Subcutaneous abdominal adipose tissue (tissue), 5 donors: ENCODE data around the gene C1orf21.

ENCODE experiments used
- H3K27ac ChIP-seq: one replicate; pipeline ENCODE4 v1.7.0; 2013; ENCODE audit warnings: low read depth, mild to moderate bottlenecking, inconsistent platforms, low read length, moderate library complexity
- H3K27me3 ChIP-seq, 5 donors: one replicate each; pipeline ENCODE4 v1.7.0; 2013; ENCODE audit warnings: low read length in 5 of 5, inconsistent platforms in 1 of 5; ENCODE audit not compliant: control insufficient read depth in 5 of 5, insufficient read depth in 4 of 5
- H3K36me3 ChIP-seq, 5 donors: one replicate each; pipeline ENCODE4 v1.7.0; 2013; ENCODE audit warnings: low read length in 5 of 5; ENCODE audit not compliant: control insufficient read depth in 5 of 5, insufficient read depth in 5 of 5
- H3K4me1 ChIP-seq, 5 donors: one replicate each; pipeline ENCODE4 v1.7.0; 2013; ENCODE audit warnings: low read length in 5 of 5, mild to moderate bottlenecking in 3 of 5, moderate library complexity in 1 of 5; ENCODE audit not compliant: control insufficient read depth in 5 of 5, insufficient read depth in 5 of 5
- H3K4me3 ChIP-seq, 5 donors: one replicate each; pipeline ENCODE4 v1.7.0; 2013; ENCODE audit warnings: low read length in 5 of 5, low read depth in 1 of 5
- H3K9ac ChIP-seq, 5 donors: one replicate each; pipeline ENCODE4 v1.7.0; 2013; ENCODE audit warnings: low read length in 5 of 5, mild to moderate bottlenecking in 4 of 5, moderate library complexity in 3 of 5
- H3K9me3 ChIP-seq, 5 donors: one replicate each; pipeline ENCODE4 v1.7.0; 2013; ENCODE audit warnings: low read length in 5 of 5; ENCODE audit not compliant: control insufficient read depth in 5 of 5
- donor health status: healthy.
- donor health status: healthy.
- donor health status: healthy.
- donor health status: healthy.
- donor health status: healthy.

C1orf21 gene

DNA sequence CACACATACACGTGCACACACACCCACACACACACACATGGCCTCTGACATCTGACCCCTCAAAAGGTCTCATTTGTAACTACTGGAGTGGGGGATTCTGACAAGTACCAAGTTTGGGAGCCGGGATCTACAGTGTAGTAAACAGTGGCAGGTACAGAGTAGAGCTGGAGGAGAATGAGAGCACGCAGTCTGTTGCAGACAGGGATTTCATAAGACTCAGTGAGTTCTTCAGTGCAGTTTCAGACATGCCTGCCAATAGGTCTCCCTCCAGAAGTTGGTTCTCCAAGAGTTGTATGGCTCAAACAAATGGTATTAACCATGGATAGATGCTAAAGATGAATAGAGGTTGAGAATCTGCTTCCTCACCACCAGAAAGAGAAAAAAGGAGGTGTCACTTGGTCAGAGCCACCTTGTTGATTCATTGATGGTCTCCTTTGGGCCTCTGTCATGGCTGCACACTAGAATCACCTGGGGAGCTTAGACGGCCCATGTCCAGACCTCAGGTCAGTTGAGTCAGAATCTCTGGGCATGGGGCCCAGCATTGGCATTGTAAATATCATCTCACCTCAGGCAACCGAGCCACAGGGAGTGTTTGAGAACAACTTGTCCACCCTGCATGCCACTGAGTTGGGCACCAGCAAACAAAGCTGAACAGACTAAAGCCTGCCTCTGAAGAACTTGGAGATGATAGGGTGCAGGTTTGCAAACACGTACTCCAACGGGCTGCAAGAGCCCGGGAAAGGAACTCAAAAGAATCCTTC is 245.8 kb downstream of the C1orf21 start:
- Histone ChIP-seq H3K27ac (no peak overlapping the region), H3K4me1 (peaks cover 8 to 26% (median 16%) of the 10 kb centered on the region in 5 donors), H3K4me3 (no peak overlapping the region), H3K9me3 (peaks cover 0 to 3% (median 0%) of the 10 kb centered on the region in 5 donors), H3K9ac (no peak overlapping the region), H3K27me3 (peaks cover 0 to 13% (median 8%) of the 10 kb centered on the region in 5 donors), H3K36me3 (peaks cover 0 to 2% (median 0%) of the 10 kb centered on the region in 5 donors)

DNA sequence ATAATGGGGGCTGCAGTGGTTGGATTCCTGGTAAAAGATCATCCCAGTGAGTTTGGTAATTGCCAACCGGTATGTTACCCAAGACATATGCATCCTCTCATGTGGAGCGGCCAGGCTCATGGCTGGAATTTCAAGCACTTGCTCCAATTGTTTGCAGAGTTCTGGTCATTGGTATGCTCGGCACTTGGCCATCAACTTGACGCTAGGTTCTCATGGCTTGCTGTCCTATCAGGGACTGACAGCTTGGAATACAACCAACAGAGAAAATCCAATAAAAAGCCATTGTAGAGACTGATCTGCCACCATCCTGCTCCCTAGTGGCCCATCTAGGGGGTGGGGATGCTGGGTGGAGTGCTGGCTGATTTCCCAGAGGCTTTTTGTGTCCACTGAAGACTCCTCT is 247.0 kb downstream of the C1orf21 start:
- Histone ChIP-seq H3K36me3 (peaks cover 0 to 2% (median 0%) of the 10 kb centered on the region in 5 donors), H3K9me3 (peaks cover 0 to 3% (median 0%) of the 10 kb centered on the region in 5 donors), H3K27ac (no peak overlapping the region), H3K4me1 (peaks cover 8 to 26% (median 16%) of the 10 kb centered on the region in 5 donors), H3K9ac (no peak overlapping the region), H3K4me3 (no peak overlapping the region), H3K27me3 (peaks cover 0 to 13% (median 5%) of the 10 kb centered on the region in 5 donors)

- Histone ChIP-seq H3K4me3 (no peak overlapping the region), H3K9me3 (peaks cover 0 to 3% (median 0%) of the 10 kb centered on the region in 5 donors), H3K9ac (no peak overlapping the region), H3K27me3 (peaks cover 0 to 13% (median 5%) of the 10 kb centered on the region in 5 donors), H3K27ac (no peak overlapping the region), H3K36me3 (peaks cover 0 to 2% (median 0%) of the 10 kb centered on the region in 5 donors), H3K4me1 (peaks cover 8 to 24% (median 16%) of the 10 kb centered on the region in 5 donors)
These were observed 247.5 kb downstream of the C1orf21 start for GRCh38 chr1:184634296-184634695.

DNA sequence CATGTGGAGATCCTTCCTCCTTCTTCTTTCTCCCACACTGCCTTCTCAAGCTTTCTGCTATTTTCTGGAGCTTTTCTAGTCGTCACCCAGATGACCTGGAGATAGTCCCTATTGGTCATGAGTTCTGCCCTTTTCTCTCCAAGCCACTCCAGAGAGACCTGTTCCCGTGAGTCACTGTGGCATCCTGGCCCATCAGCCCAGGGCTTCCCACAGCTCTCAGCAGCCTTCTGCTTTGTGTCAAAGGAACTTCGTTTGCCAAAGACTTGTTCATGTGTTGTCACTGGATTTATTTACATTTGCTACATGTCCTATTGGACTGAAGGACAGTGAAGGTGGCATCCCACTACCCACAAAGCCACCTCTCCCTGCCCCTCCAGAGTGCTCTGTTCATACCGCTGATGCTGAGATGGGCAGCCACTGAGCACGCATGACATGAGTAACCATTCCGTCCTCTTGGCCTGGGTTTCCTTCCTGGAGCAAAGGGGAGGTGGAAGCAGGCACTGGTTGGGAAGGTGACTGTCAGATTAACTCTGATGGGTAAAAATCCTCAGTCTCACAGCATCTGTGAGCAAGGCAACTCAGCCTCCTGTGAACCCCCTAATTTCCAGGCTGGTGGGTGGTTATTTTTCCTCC is 248.6 kb downstream of the C1orf21 start:
- Histone ChIP-seq H3K4me3 (no peak overlapping the region), H3K27me3 (peaks cover 0 to 8% (median 0%) of the 10 kb centered on the region in 5 donors), H3K9ac (no peak overlapping the region), H3K4me1 (peaks cover 8 to 13% (median 10%) of the 10 kb centered on the region in 5 donors), H3K27ac (no peak overlapping the region), H3K36me3 (peaks cover 0 to 2% (median 0%) of the 10 kb centered on the region in 5 donors), H3K9me3 (peaks cover 0 to 3% (median 0%) of the 10 kb centered on the region in 5 donors)

- Histone ChIP-seq H3K4me1 (peaks cover 8 to 10% (median 8%) of the 10 kb centered on the region in 5 donors), H3K9me3 (peaks cover 0 to 3% (median 0%) of the 10 kb centered on the region in 5 donors), H3K27ac (no peak overlapping the region), H3K36me3 (no peaks in the 10 kb centered on the region), H3K9ac (no peak overlapping the region), H3K27me3 (peaks cover 0 to 4% (median 0%) of the 10 kb centered on the region in 5 donors), H3K4me3 (peak overlapping the region in 1 of 5 donors; percentile 12)
These were observed 249.2 kb downstream of the C1orf21 start for GRCh38 chr1:184635980-184636431.

DNA sequence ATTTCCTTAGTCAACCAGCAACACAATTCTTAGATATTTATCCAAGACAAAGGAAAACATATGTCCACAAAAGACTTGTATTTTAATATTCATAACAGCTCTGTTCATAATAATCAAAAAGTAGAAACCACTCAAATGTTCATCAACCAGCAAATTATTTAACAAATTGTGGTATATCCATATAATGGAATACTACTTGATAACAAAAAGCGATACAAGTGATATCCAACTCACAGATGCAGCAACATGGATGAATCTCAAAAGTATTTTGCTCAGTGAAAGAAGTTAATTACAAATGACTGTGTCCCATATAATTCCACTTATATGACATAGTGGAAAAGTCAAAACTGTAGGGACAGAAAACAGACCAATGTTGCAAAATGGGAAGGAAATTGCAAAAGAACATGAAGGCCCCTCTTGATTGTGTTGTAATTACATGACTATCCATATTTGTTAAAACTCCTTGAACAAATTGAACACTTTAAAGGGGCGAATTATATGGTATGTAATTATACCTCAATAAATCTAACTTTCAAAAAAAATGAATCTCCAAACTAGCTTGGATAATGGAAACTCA is 250.9 kb downstream of the C1orf21 start:
- Histone ChIP-seq H3K9ac (no peak overlapping the region), H3K4me1 (peaks cover 8 to 10% (median 8%) of the 10 kb centered on the region in 5 donors), H3K4me3 (no peak overlapping the region), H3K27ac (no peak overlapping the region), H3K36me3 (no peaks in the 10 kb centered on the region), H3K27me3 (peaks cover 0 to 4% (median 0%) of the 10 kb centered on the region in 5 donors), H3K9me3 (peaks cover 0 to 3% (median 0%) of the 10 kb centered on the region in 5 donors)

- H3K27ac ChIP-seq, result no peak overlapping the region
- H3K9me3 ChIP-seq, result peaks cover 0 to 3% (median 0%) of the 10 kb centered on the region in 5 donors
- peaks cover 8 to 10% (median 8%) of the 10 kb centered on the region in 5 donors for H3K4me1 ChIP-seq
- no peak overlapping the region for H3K9ac ChIP-seq
- H3K27me3 ChIP-seq, result peaks cover 0 to 4% (median 0%) of the 10 kb centered on the region in 5 donors
- H3K4me3 ChIP-seq, result no peak overlapping the region
- no peaks in the 10 kb centered on the region for H3K36me3 ChIP-seq
These were observed 252.4 kb downstream of the C1orf21 start for GRCh38 chr1:184639205-184639604.

GRCh38 chr1:184640505-184640904 is 253.7 kb downstream of the C1orf21 start:
- Histone ChIP-seq H3K4me3 (no peak overlapping the region), H3K4me1 (peaks cover 6 to 9% (median 8%) of the 10 kb centered on the region in 5 donors), H3K9me3 (peaks cover 0 to 3% (median 0%) of the 10 kb centered on the region in 5 donors), H3K27ac (no peak overlapping the region), H3K9ac (no peak overlapping the region), H3K27me3 (peaks cover 0 to 4% (median 0%) of the 10 kb centered on the region in 5 donors), H3K36me3 (no peaks in the 10 kb centered on the region)

GRCh38 chr1:184641894-184642293 is 255.1 kb downstream of the C1orf21 start:
- H3K4me3 ChIP-seq, result no peak overlapping the region
- H3K9me3 ChIP-seq, result peaks cover 0 to 3% (median 0%) of the 10 kb centered on the region in 5 donors
- H3K27me3 ChIP-seq, result peaks cover 0 to 8% (median 0%) of the 10 kb centered on the region in 5 donors
- H3K4me1 ChIP-seq, result no peaks in the 10 kb centered on the region
- no peak overlapping the region for H3K27ac ChIP-seq
- H3K9ac ChIP-seq, result no peak overlapping the region
- H3K36me3 ChIP-seq, result no peaks in the 10 kb centered on the region
